Upper lobe of left lung (tissue), 6 donors: ENCODE measurements around the gene THRAP3. TPM values are rescaled to one million over a fixed set of nuclear protein-coding genes. Genes with fewer than 3 reads are reported as not detected.
A peak's percentile ranks its signal among the peaks of the same experiment; 100 is the strongest.

Experiments used
- ATAC-seq, 2 donors: fragments of 200-7000 bp; cut with Tn5 transposase; one replicate each; pipeline ENCODE4 v1.9.1; 2022; ENCODE audit warnings: mild to moderate bottlenecking in 2 of 2, moderate library complexity in 2 of 2; ENCODE audit not compliant: low FRiP score in 2 of 2
- DNase-seq, 2 donors: peaks; one replicate each; pipeline ENCODE4 v3.0.0-alpha.2; 2019 to 2020
- H3K27ac ChIP-seq, 4 donors: fragments of 200-600 bp; sonication (generic); one replicate each; pipeline ENCODE4 v1.5.1; 2016 to 2019
- H3K27me3 ChIP-seq, 4 donors: fragments of 200-600 bp; sonication (generic); one replicate each; pipeline ENCODE4 v1.5.1; 2017 to 2019
- H3K36me3 ChIP-seq, 4 donors: fragments of 200-600 bp; sonication (generic); one replicate each; pipeline ENCODE4 v1.5.1; 2016 to 2019
- H3K4me1 ChIP-seq, 4 donors: fragments of 200-600 bp; sonication (generic); one replicate each; pipeline ENCODE4 v1.5.1; 2018 to 2019
- H3K4me3 ChIP-seq, 4 donors: fragments of 200-600 bp; sonication (generic); one replicate each; pipeline ENCODE4 v1.5.1; 2017 to 2019; ENCODE audit warnings: mild to moderate bottlenecking in 2 of 4, moderate library complexity in 1 of 4
- H3K9me3 ChIP-seq, 4 donors: fragments of 200-600 bp; sonication (generic); one replicate each; pipeline ENCODE4 v1.5.1; 2018 to 2019
- CTCF ChIP-seq, 6 experiments: fragments of 450-650 bp in 4 of 6; fragments of 200-600 bp in 2 of 6; sonication (generic) in 2 of 6; IDR thresholded peaks; one replicate each; pipeline ENCODE4 v1.5.1; 2016 to 2019; ENCODE audit warnings: antibody characterized with exemption in 6 of 6
- EP300 ChIP-seq, 4 donors: sonication (generic); formaldehyde crosslinking; IDR thresholded peaks; one replicate each; pipeline ENCODE4 v1.5.1; 2017; ENCODE audit warnings: antibody characterized with exemption in 4 of 4, control low read depth in 2 of 4
- POLR2A ChIP-seq, 4 donors: fragments of 450-650 bp; IDR thresholded peaks; one replicate each; pipeline ENCODE4 v1.5.1; 2016 to 2017; ENCODE audit warnings: antibody characterized with exemption in 4 of 4, mild to moderate bottlenecking in 2 of 4
- POLR2AphosphoS5 ChIP-seq, 2 donors: sonication (generic); formaldehyde crosslinking; IDR thresholded peaks; one replicate each; pipeline ENCODE4 v1.5.1; 2017; ENCODE audit warnings: antibody characterized with exemption in 2 of 2
- WGBS, 2 donors: methylation state at CpG; one replicate each; pipeline ENCODE4 v1.1.5; 2017 to 2018; 5-methylcytosine and 5-hydroxymethylcytosine counted together
- small RNA-seq, 4 donors: library from RNA; depleted of rRNA; stranded (forward); fragments of <200 nt; gene quantifications; one replicate each; pipeline ENCODE3, GENCODE V24; 2016
- total RNA-seq, 6 donors: library from RNA; depleted of rRNA in 4 of 6; stranded (reverse); fragments of >200 nt in 4 of 6; gene quantifications; one replicate each; pipeline versions ENCODE4 v1.1.0 to v1.2.1, GENCODE V29; 2016 to 2021
- donor health status: DM: no; HTN: no; CAD: no; lungs with moderate emphysema.
- donor health status: DM: no; HTN: yes; CAD: no; lungs with severe emphysema.

The THRAP3 gene
- total RNA-seq, 6 donors from 2014 or later = 55.0 to 91.1 (median 84.0) TPM

GRCh38 chr1:36351227-36351977, 127.2 kb downstream of the THRAP3 start:
- Histone ChIP-seq H3K36me3 (peaks cover 30 to 69% (median 56%) of the 10 kb centered on the region in 4 donors), H3K9me3 (no peaks in the 10 kb centered on the region), H3K4me1 (peaks cover 28 to 39% (median 36%) of the 10 kb centered on the region in 4 donors), H3K4me3 (no peak overlapping the region), H3K27ac (peak overlapping the region; percentile 65 to 78 (median 76)), H3K27me3 (no peaks in the 10 kb centered on the region)
- TF ChIP-seq EP300 (IDR thresholded peaks at IDR 0.05) (no peak), POLR2AphosphoS5 (IDR thresholded peaks at IDR 0.05) (peak in 1 of 2 donors; percentile 4)
- ATAC-seq (peak; percentile 14 to 37), DNase-seq (peak in 1 of 2 donors; percentile 56)
- 55 to 63% methylated on average over 8 to 14 of the region's 14 CpGs for WGBS, 2 donors

- DNase-seq (no peak), ATAC-seq (no peak)
- H3K4me3 ChIP-seq = no peak overlapping the region
- TF ChIP-seq CTCF (IDR thresholded peaks at IDR 0.05) (no peak), EP300 (IDR thresholded peaks at IDR 0.05) (no peak), POLR2A (IDR thresholded peaks at IDR 0.05) (no peak), POLR2AphosphoS5 (IDR thresholded peaks at IDR 0.05) (no peak)
- peaks cover 28 to 39% (median 36%) of the 10 kb centered on the region in 4 donors for H3K4me1 ChIP-seq
- no peaks in the 10 kb centered on the region for H3K27me3 ChIP-seq
- H3K9me3 ChIP-seq = no peaks in the 10 kb centered on the region
- peaks cover 25 to 69% (median 51%) of the 10 kb centered on the region in 4 donors for H3K36me3 ChIP-seq
- peak overlapping the region in 3 of 4 donors; percentile 30 to 77 (median 74) for H3K27ac ChIP-seq
- 74 to 84% methylated on average over 6 to 13 of the region's 13 CpGs for WGBS, 2 donors
Observed at GRCh38 chr1:36352125-36352909, 128.1 kb downstream of the THRAP3 start.

- DNase-seq = no peak
- H3K27ac ChIP-seq = peak overlapping the region in 1 of 4 donors; percentile 77
- TF ChIP-seq POLR2AphosphoS5 (IDR thresholded peaks at IDR 0.05) = no peak
- TF ChIP-seq POLR2A (IDR thresholded peaks at IDR 0.05) = no peak
- TF ChIP-seq CTCF (IDR thresholded peaks at IDR 0.05) = no peak
- TF ChIP-seq EP300 (IDR thresholded peaks at IDR 0.05) = no peak
- no peak overlapping the region for H3K4me3 ChIP-seq
- no peak for ATAC-seq
- H3K36me3 ChIP-seq = peaks cover 21 to 69% (median 51%) of the 10 kb centered on the region in 4 donors
- no peaks in the 10 kb centered on the region for H3K27me3 ChIP-seq
- H3K9me3 ChIP-seq = no peaks in the 10 kb centered on the region
- peaks cover 28 to 39% (median 36%) of the 10 kb centered on the region in 4 donors for H3K4me1 ChIP-seq
- 82 to 84% methylated on average over 13 to 15 of the region's 15 CpGs for WGBS, 2 donors
Observed at GRCh38 chr1:36352910-36353878, 129.0 kb downstream of the THRAP3 start.

- peaks cover 32 to 38% (median 36%) of the 10 kb centered on the region in 4 donors for H3K4me1 ChIP-seq
- no peaks in the 10 kb centered on the region for H3K27me3 ChIP-seq
- 92 to 98% methylated on average over 11 of the region's 11 CpGs for WGBS, 2 donors
- no peaks in the 10 kb centered on the region for H3K9me3 ChIP-seq
- ATAC-seq = no peak
- H3K27ac ChIP-seq = no peak overlapping the region
- no peak for DNase-seq
- H3K36me3 ChIP-seq = peaks cover 17 to 74% (median 52%) of the 10 kb centered on the region in 4 donors
- no peak for TF ChIP-seq POLR2AphosphoS5 (IDR thresholded peaks at IDR 0.05)
- no peak for TF ChIP-seq EP300 (IDR thresholded peaks at IDR 0.05)
- no peak for TF ChIP-seq CTCF (IDR thresholded peaks at IDR 0.05)
- no peak for TF ChIP-seq POLR2A (IDR thresholded peaks at IDR 0.05)
- no peak overlapping the region for H3K4me3 ChIP-seq
Observed at GRCh38 chr1:36354486-36354885, 130.2 kb downstream of the THRAP3 start.

Small RNA genes within 50 kb of the gene (small RNA-seq; reads per million reads assigned to genes)
- 0 reads per million in 4 donors for gene RN7SL131P
- 0 reads per million in 4 donors for gene UBE2V2P4

Other genes starting within 250 kb of the THRAP3 start
- 10 to 100 TPM in 2 of 6 donors, 1 to 10 TPM in 3, under 1 TPM in 1; 0.69 to 24.3 (median 8.1) TPM for gene TEKT2, start 140.3 kb upstream of the THRAP3 start, total RNA-seq
- gene ADPRS, start 135.6 kb upstream of the THRAP3 start, total RNA-seq = 10 to 100 TPM; 29.3 to 60.0 (median 45.8) TPM
- 10 to 100 TPM in 3 of 6 donors, 1 to 10 TPM in 3; 2.5 to 20.8 (median 11.4) TPM for gene COL8A2, start 99.2 kb upstream of the THRAP3 start, total RNA-seq
- 100 to 1,000 TPM in 2 of 6 donors, 10 to 100 TPM in 4; 65.8 to 120 (median 75.5) TPM for gene TRAPPC3, start 75.0 kb upstream of the THRAP3 start, total RNA-seq
- 100 to 1,000 TPM; 129 to 290 (median 153) TPM for gene MAP7D1, start 68.3 kb upstream of the THRAP3 start, total RNA-seq
- gene SH3D21, start 81.9 kb downstream of the THRAP3 start, total RNA-seq = 10 to 100 TPM in 3 of 6 donors, 1 to 10 TPM in 3; 4.4 to 65.0 (median 13.1) TPM
- gene EVA1B, start 99.2 kb downstream of the THRAP3 start, total RNA-seq = 10 to 100 TPM; 24.3 to 97.9 (median 36.6) TPM
- gene STK40, start 161.5 kb downstream of the THRAP3 start, total RNA-seq = 100 to 1,000 TPM in 1 of 6 donors, 10 to 100 TPM in 5; 26.2 to 100 (median 69.1) TPM
- 10 to 100 TPM; 19.1 to 54.6 (median 35.8) TPM for gene LSM10, start 173.5 kb downstream of the THRAP3 start, total RNA-seq
- gene OSCP1, start 226.0 kb downstream of the THRAP3 start, total RNA-seq = 10 to 100 TPM; 11.8 to 28.2 (median 13.6) TPM
- 10 to 100 TPM; 43.0 to 83.6 (median 66.1) TPM for gene MRPS15, start 239.9 kb downstream of the THRAP3 start, total RNA-seq